ENCODE measurements around the gene CHCHD3. TPM values are rescaled to one million over a fixed set of nuclear protein-coding genes. Genes with fewer than 3 reads are reported as not detected.
"Not testable (repeated sequence)": the region's sequence is repeated elsewhere in the genome, so short reads cannot be mapped to it uniquely, and the experiment has no call there.

Gene CHCHD3
- polyA plus RNA-seq, 1 donor (not counting 4 experiments of a cell fraction or from before 2014, with no cell fraction given): 59.2 TPM

GRCh38 chr7:133039614-133040013 is 42.3 kb downstream of the CHCHD3 start:
- FAIRE-seq (no peak), DNase-seq (ENCODE audit: low read depth, low spot score) (no peak)
- H3K36me3 ChIP-seq (ENCODE audit: control insufficient read depth in 2 of 2, extremely low read depth in 1 of 2, insufficient read depth in 2 of 2, low read length in 2 of 2): no peaks in the 10 kb centered on the region
- no peak overlapping the region for H3K4me3 ChIP-seq (ENCODE audit: control insufficient read depth in 2 of 3, extremely low read depth in 1 of 3, insufficient read depth in 2 of 3, low read depth in 1 of 3, low read length in 3 of 3)
- no peak overlapping the region for H2AFZ ChIP-seq (ENCODE audit: control insufficient read depth, low read length)
- H3K27ac ChIP-seq (ENCODE audit: control insufficient read depth, insufficient read depth, low read length): no peak overlapping the region
- dilution Hi-C loops (cut with MboI; ENCODE audit: extremely low pct_ligation_motif_present, low sequenced_read_pairs): no loop called here
- H3K79me2 ChIP-seq (ENCODE audit: control insufficient read depth, insufficient read depth, low read length): peaks cover 18% of the 10 kb centered on the region
- no peaks in the 10 kb centered on the region for H3K9me3 ChIP-seq (ENCODE audit: control insufficient read depth, low read depth, low read length)
- no peak overlapping the region for H3K9ac ChIP-seq (ENCODE audit: control insufficient read depth, extremely low read depth, insufficient read depth, low read length)
- no peaks in the 10 kb centered on the region for H3K27me3 ChIP-seq (ENCODE audit: control insufficient read depth, extremely low read depth, insufficient read depth, low read length)
- no peaks in the 10 kb centered on the region for H3K9me1 ChIP-seq (ENCODE audit: control insufficient read depth, extremely low read depth, insufficient read depth, low read length)
- no peak overlapping the region for H3K4me2 ChIP-seq (ENCODE audit: control insufficient read depth, extremely low read depth, insufficient read depth, low read depth, low read length)
- peaks cover 2% of the 10 kb centered on the region for H4K20me1 ChIP-seq (ENCODE audit: control insufficient read depth, extremely low read depth, insufficient read depth, low read length)
- H3K4me1 ChIP-seq (ENCODE audit: control insufficient read depth, extremely low read depth, insufficient read depth, low read length): no peaks in the 10 kb centered on the region
- no peak for TF ChIP-seq EZH2 (IDR thresholded peaks at IDR 0.05; ENCODE audit: low read length)
- TF ChIP-seq CTCF (optimal IDR thresholded peaks at IDR 0.05 in 1 of 3, IDR thresholded peaks at IDR 0.05 in 1 of 3, conservative IDR thresholded peaks at IDR 0.05 in 1 of 3; ENCODE audit: extremely low read depth in 1 of 3, insufficient read depth in 2 of 3, low read length in 3 of 3): no peak

GRCh38 chr7:133036289-133036688 is 45.6 kb downstream of the CHCHD3 start:
- Histone ChIP-seq H3K27ac (ENCODE audit: control insufficient read depth, insufficient read depth, low read length) (no peak overlapping the region), H3K4me2 (ENCODE audit: control insufficient read depth, extremely low read depth, insufficient read depth, low read depth, low read length) (no peak overlapping the region), H3K4me1 (ENCODE audit: control insufficient read depth, extremely low read depth, insufficient read depth, low read length) (no peaks in the 10 kb centered on the region), H3K36me3 (ENCODE audit: control insufficient read depth in 2 of 2, extremely low read depth in 1 of 2, insufficient read depth in 2 of 2, low read length in 2 of 2) (no peaks in the 10 kb centered on the region), H3K9me1 (ENCODE audit: control insufficient read depth, extremely low read depth, insufficient read depth, low read length) (no peaks in the 10 kb centered on the region), H4K20me1 (ENCODE audit: control insufficient read depth, extremely low read depth, insufficient read depth, low read length) (peaks cover 2% of the 10 kb centered on the region), H3K79me2 (ENCODE audit: control insufficient read depth, insufficient read depth, low read length) (peaks cover 12% of the 10 kb centered on the region), H2AFZ (ENCODE audit: control insufficient read depth, low read length) (no peak overlapping the region), H3K27me3 (ENCODE audit: control insufficient read depth, extremely low read depth, insufficient read depth, low read length) (no peaks in the 10 kb centered on the region), H3K9me3 (ENCODE audit: control insufficient read depth, low read depth, low read length) (no peaks in the 10 kb centered on the region), H3K9ac (ENCODE audit: control insufficient read depth, extremely low read depth, insufficient read depth, low read length) (no peak overlapping the region), H3K4me3 (ENCODE audit: control insufficient read depth in 2 of 3, extremely low read depth in 1 of 3, insufficient read depth in 2 of 3, low read depth in 1 of 3, low read length in 3 of 3) (no peak overlapping the region)
- TF ChIP-seq EZH2 (IDR thresholded peaks at IDR 0.05; ENCODE audit: low read length) (no peak), CTCF (optimal IDR thresholded peaks at IDR 0.05 in 1 of 3, IDR thresholded peaks at IDR 0.05 in 1 of 3, conservative IDR thresholded peaks at IDR 0.05 in 1 of 3; ENCODE audit: extremely low read depth in 1 of 3, insufficient read depth in 2 of 3, low read length in 3 of 3) (no peak)
- dilution Hi-C loops (cut with MboI; ENCODE audit: extremely low pct_ligation_motif_present, low sequenced_read_pairs): no loop called here
- no peak for FAIRE-seq
- DNase-seq (ENCODE audit: low read depth, low spot score): no peak

- H3K4me3 ChIP-seq (ENCODE audit: control insufficient read depth in 2 of 3, extremely low read depth in 1 of 3, insufficient read depth in 2 of 3, low read depth in 1 of 3, low read length in 3 of 3); FAIRE-seq; H3K79me2 ChIP-seq (ENCODE audit: control insufficient read depth, insufficient read depth, low read length): not testable (repeated sequence)
These were observed 46.6 kb downstream of the CHCHD3 start for GRCh38 chr7:133035240-133035639.

More at GRCh38 chr7:133035240-133035639, 46.6 kb downstream of the CHCHD3 start:
- H3K27ac ChIP-seq (ENCODE audit: control insufficient read depth, insufficient read depth, low read length); H3K4me2 ChIP-seq (ENCODE audit: control insufficient read depth, extremely low read depth, insufficient read depth, low read depth, low read length); DNase-seq (ENCODE audit: low read depth, low spot score); H3K9me1 ChIP-seq (ENCODE audit: control insufficient read depth, extremely low read depth, insufficient read depth, low read length); H4K20me1 ChIP-seq (ENCODE audit: control insufficient read depth, extremely low read depth, insufficient read depth, low read length); H3K27me3 ChIP-seq (ENCODE audit: control insufficient read depth, extremely low read depth, insufficient read depth, low read length); H3K9ac ChIP-seq (ENCODE audit: control insufficient read depth, extremely low read depth, insufficient read depth, low read length); H3K36me3 ChIP-seq (ENCODE audit: control insufficient read depth in 2 of 2, extremely low read depth in 1 of 2, insufficient read depth in 2 of 2, low read length in 2 of 2); H3K9me3 ChIP-seq (ENCODE audit: control insufficient read depth, low read depth, low read length); dilution Hi-C loops (cut with MboI; ENCODE audit: extremely low pct_ligation_motif_present, low sequenced_read_pairs); H2AFZ ChIP-seq (ENCODE audit: control insufficient read depth, low read length); H3K4me1 ChIP-seq (ENCODE audit: control insufficient read depth, extremely low read depth, insufficient read depth, low read length): not testable (repeated sequence)
